HG02852 (cell line): ENCODE data around the gene ZRANB2.

Experiments
- ATAC-seq: cut with Tn5 transposase; IDR thresholded peaks from one replicate; pipeline ENCODE4 v1.9.1; 2021; ENCODE audit warnings: mild to moderate bottlenecking, moderate library complexity; ENCODE audit not compliant: unreplicated experiment

Gene ZRANB2, protein sequence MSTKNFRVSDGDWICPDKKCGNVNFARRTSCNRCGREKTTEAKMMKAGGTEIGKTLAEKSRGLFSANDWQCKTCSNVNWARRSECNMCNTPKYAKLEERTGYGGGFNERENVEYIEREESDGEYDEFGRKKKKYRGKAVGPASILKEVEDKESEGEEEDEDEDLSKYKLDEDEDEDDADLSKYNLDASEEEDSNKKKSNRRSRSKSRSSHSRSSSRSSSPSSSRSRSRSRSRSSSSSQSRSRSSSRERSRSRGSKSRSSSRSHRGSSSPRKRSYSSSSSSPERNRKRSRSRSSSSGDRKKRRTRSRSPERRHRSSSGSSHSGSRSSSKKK

DNA sequence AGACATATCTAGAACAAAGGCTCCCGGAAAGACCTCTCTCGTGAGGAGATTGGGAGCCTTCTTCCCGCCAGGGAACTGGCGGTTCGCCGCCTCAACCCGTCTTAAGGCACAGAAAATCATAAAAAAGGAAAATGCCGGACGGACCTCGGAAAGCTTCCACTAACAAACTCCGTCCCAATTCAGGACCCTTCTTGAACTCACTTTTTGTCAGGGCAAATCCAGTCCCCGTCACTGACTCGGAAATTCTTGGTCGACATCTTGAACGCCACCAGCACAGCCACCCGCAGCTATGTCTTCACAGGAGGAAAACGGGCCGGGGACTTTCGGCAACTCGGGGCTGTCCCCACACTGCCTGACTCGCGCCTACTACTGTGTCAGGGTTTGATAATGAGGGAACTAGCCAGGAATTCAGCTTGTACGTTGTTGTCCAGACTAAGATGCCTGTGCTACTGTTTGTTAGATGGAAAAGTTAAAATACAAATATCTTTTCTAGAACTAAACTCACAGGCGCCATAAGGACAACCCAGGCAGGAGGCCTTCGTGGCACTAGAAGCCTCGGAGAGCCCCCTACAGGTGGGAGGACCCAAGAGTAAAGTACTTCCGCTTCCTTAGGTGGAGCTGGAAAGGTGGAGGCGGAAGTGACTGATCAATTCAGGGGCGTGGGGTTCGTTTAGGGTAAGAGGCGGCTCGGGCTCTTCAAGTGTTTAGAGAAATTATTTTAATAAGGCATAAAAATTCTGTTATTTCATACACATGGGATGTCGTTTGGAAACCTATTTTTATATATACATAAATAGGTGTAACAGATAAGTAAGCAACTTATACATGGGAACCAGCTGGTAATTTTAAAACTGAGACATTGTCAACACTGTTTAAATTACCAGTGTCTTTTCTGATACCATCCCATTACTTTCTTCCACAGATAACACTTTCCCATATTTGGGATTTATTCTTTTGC lies at the start of gene ZRANB2:
ZRANB2 (minus strand) TSS at position 297 of the 958 bp plus-strand sequence; CDS start at position 257, 40 bp downstream.
- peak; percentile 99 for ATAC-seq

DNA sequence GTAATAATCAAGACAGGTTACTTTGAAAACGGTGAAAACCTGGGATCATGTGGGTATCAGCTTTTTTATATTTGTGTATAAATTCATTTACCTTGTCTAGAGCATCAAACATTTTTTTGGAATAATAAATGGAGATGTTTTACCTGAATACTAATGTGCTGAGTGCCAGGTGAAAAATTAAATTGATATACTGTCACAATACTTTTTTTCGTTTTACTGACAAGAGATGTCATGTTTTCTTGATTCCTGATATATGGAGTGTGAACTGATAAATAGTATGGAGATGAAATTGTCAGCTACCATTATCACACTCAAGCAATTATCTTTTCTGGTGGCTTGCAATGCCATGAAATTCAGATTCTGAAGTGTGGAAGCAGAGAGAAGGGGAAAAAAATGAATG lies 47.2 kb upstream of the ZRANB2 start:
- ATAC-seq = no peak

GRCh38 chr1:71118086-71118485 lies 37.3 kb upstream of the ZRANB2 start:
- ATAC-seq = no peak

DNA sequence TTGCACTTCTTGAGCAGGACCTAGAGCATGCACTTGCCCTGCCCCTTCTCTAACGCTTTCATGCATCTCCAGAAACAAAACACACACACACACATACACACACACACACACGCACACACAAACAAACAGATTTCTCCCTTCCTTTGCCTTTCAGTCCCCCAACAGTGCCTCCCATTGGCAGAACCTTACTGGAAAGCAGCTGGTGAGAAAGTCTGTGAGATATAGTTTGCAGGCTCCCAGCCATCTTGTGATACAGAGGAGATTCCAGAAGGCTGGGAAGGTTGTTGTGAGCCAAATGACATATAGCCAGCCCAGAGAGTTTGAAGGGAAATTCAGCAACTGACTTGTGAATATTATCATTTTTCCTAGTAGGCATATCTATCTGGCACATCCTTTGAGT lies 35.9 kb upstream of the ZRANB2 start:
- ATAC-seq = no peak

DNA sequence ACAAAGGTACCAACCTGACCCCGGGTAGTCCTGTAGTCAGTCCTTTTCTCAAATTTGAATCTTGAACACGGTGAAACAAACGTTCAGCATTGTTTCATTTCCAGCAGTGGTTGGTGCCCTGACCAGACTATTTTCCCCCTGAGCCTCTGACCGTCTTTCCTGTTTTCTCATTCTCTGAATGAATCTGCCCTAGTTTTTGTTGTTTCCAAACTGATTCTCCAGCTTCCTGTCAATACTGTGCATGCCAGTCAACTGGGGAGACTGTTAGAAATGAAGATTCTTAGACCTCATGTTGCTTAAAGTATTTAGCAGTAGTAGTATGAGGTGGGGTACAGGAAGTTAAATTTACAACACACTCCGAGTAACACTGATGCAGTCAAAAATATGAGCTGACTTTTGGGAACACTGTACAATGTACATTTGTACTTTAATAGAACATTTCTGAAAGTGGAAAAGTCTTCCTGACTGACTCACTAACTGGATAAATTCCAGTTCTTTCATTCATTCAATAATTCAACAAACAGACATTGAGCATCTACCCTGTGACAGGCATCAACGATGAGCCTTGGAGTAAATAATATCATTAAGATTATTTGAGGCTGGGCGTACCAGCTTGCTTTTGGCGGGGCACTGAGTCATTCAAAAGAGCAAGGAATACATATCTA lies 26.0 kb upstream of the ZRANB2 start:
- no peak for ATAC-seq

DNA sequence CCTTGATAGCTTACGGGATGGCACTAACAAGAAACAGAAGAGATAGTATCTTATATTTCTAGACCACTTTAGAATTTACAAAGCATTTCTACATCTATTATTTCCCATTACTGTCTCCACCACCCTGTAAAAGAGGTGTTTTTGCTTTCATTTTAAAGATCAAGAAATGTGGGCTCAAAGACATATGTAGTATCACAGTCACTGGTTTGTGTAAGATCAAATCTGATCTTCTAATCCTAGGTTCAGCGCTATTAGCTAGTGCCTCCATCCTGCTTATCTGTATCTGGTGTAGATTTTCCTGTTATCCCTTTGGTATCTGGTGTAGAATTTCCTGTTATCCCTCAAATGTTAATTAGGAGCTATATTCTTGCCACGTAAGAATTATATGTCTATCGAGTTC lies 23.6 kb upstream of the ZRANB2 start:
- no peak for ATAC-seq

GRCh38 chr1:71101839-71102376 lies 21.1 kb upstream of the ZRANB2 start:
- ATAC-seq = no peak

DNA sequence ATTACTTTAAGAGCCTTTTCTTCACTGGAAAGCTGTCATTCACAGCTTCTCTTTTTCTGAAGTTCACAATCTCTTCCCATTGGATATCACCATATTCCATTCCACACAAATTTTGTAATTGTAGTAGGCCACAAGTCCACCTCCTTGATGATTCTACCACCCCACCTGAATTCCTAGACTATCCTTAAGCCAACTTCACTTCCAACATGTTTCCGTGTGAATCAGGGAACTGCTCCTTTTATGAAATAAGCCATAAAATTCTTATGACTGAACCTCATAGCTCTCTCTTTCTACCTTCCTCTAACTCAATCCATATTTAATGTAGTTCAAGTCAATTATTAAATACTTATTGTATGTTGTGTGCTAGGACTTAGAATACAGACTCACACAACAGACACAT lies 16.6 kb upstream of the ZRANB2 start:
- no peak for ATAC-seq

GRCh38 chr1:71094913-71095312 lies 14.1 kb upstream of the ZRANB2 start:
- ATAC-seq = no peak

DNA sequence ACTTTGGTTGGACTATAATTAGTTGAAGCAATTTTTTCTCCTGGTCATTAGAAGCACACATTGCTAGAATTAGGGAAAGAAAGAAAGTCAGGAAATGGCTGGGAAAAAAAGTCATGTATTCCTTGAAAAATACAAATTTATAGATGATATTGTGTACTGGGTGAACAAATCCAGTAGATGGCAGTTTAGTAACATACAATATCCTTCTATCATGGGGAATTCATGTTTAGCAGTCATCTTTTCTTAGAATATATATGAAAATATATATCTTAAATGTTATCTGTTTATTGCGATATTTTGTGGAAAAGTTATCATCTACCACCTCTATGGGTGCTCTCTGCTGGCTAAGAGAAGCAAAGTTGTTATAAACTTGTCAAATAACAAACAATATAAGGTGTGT lies 13.1 kb upstream of the ZRANB2 start:
- ATAC-seq = no peak

GRCh38 chr1:71089536-71090270 lies 8.9 kb upstream of the ZRANB2 start:
- no peak for ATAC-seq

DNA sequence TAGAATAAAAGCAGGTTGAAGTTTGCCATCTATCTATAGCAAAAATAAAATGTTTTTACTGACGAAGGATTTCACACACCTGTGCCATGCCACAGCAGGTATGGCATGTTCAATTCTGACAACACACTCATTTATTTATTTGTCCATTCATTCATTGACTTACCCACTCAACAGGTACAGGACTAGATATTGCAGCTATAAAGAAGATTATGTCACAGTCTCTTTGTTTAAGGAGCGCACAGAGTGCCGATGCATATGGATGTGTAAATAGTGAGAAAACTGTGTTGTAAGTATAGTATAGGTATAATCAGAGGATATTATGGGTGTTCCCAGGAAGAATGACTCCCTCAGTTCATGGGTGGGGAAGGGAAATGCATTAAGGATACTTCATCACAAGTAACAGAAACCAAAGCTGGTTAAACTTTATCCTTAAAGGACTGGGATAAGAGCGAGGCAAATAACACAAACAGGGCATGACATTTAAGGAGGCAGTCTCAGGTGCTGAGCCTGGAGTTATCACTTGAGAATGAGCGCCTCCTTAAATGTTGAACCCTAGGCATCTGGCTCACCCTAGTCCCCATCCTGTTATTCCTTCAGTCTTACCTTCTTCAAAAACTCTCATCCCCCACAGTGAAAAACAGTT lies 7.9 kb upstream of the ZRANB2 start:
- no peak for ATAC-seq

- no peak for ATAC-seq
These were observed 6.9 kb upstream of the ZRANB2 start for GRCh38 chr1:71087713-71088112.

DNA sequence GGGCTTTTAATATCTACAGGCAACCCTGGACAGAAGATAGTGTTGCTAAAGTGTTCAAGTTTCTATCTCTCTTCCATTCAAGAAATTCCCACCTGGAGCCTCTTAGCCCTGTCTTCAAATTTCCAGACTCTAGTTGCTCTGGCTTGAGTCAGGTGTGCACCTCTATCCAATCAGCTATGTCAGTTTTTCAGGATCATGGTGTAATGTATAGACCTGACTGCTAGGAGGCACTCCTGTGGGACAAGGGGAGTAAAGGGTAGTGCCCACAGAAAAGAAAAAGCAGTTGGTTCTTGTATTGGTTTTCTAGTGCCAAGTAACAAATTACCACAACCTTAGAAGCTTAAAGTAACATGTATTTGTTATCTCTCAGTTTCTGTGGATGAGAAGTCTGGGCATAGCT lies 6.2 kb upstream of the ZRANB2 start:
- ATAC-seq = no peak

DNA sequence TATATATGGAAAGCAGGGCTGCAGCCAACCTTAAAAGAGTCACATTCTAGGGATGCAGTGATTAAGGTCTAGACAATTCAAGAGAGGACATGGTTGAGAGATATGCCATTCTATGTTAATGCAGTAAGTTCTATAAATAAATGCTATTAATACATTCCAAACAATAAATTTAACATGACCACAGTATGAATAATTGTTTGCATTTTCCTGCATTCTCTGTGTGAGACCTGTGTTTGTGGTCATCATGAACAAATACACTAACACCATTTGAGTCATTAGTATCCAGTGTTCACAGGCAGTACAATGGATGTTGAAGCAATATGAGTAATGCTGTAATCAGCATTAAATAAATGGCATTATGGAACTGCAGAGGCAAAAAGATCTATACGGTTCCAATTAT lies 5.5 kb upstream of the ZRANB2 start:
- no peak for ATAC-seq

DNA sequence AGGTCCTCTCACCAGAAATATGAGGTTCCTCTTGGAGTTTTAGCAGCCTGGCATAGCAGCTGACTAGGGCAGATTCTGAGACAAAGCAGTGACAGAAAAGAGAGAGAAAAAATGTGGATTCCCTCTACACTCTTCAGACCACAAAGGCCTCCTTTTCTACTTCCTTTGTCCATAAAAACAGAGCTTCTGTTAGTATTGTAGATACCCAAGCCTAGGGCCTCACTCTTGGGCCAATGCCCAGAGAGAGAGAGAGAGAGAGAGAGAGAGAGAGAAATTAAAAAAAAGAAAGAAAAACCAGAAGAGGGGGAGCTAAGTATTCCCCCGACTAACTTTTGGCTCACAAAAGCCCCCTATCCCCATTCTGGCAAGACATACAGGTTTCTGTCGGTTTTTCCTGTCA lies 2.4 kb upstream of the ZRANB2 start:
- ATAC-seq = no peak

GRCh38 chr1:71081697-71082080 lies 854 bp upstream of the ZRANB2 start:
- ATAC-seq = no peak

- ATAC-seq = peak; percentile 15
These were observed 551 bp downstream of the ZRANB2 start for GRCh38 chr1:71080230-71080738.

- no peak for ATAC-seq
These were observed 6.2 kb downstream of the ZRANB2 start for GRCh38 chr1:71074681-71075080.

GRCh38 chr1:71072273-71072672 lies 8.6 kb downstream of the ZRANB2 start:
- no peak for ATAC-seq
